GM19463 (cell line): ENCODE results near the gene CGB8.

Experiments
- ATAC-seq: cut with Tn5 transposase; IDR thresholded peaks from one replicate; pipeline ENCODE4 v1.9.1; 2021; ENCODE audit warnings: mild to moderate bottlenecking, moderate library complexity; ENCODE audit not compliant: unreplicated experiment

Gene CGB8

DNA sequence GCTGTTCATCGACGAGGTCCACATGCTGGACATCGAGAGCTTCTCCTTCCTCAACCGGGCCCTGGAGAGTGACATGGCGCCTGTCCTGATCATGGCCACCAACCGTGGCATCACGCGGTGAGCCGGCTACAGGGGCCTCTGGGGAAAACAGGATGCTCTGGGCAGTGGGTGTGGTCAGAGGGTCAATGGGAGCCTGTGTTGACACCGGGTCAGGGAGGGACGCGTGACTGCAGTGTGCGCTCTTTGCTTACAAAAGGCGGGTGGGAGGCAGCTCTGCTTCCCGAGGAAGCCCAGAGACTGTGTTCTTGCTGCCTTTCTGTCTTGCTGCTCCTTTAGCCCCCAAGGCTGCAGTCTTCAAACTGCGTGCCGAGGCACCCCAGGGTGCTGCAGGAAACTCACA, 37.7 kb downstream of the CGB8 start:
- ATAC-seq, result no peak

DNA sequence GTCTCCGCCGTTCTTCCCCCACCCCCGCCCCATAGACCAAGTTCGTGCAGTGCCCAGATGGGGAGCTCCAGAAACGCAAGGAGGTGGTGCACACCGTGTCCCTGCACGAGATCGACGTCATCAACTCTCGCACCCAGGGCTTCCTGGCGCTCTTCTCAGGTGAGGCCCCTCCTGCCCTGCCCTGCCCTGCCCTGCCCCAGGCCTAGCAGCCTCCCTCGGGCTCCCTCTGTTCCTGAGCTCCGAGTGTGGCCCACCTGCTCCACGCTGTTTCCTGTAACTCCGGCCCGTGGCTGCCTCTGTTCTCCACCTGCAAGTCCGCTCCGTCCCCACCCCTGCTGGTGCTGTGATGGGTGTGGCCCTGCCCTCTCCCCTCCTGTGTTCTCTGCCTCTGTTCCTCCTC, 38.5 kb downstream of the CGB8 start:
- ATAC-seq, result no peak

DNA sequence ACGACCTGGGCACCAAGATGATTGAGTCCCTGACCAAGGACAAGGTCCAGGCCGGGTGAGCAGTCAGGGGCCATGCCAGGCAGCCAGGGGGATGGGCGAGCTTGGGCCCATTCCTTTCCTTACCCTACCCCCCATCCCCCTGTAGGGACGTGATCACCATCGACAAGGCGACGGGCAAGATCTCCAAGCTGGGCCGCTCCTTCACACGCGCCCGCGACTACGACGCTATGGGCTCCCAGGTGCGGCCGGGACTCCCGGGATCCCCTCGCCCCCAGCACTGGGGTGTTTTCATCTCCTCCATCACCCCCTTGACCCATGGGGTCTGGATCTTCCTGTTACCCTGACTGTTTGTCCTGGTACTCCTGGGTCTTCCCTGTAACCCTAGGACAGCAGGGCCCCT, 39.1 kb downstream of the CGB8 start:
- ATAC-seq, result no peak

DNA sequence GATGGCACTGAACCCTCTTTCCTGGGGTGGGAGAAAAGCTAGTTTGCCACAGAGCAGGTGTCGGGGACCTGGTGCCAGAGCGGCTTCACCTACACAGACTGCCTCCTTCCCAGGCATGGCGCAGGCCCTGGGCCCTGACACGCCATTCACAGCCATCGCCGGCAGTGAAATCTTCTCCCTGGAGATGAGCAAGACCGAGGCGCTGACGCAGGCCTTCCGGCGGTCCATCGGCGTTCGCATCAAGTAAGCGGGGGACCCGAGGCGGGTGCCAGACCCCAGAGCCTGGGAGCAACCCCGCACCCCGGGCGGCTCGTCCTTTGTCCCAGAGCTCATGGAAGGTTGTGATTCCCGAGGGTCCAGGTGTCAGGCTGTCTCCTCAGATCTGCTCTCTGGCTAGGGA, 42.0 kb downstream of the CGB8 start:
- no peak for ATAC-seq

DNA sequence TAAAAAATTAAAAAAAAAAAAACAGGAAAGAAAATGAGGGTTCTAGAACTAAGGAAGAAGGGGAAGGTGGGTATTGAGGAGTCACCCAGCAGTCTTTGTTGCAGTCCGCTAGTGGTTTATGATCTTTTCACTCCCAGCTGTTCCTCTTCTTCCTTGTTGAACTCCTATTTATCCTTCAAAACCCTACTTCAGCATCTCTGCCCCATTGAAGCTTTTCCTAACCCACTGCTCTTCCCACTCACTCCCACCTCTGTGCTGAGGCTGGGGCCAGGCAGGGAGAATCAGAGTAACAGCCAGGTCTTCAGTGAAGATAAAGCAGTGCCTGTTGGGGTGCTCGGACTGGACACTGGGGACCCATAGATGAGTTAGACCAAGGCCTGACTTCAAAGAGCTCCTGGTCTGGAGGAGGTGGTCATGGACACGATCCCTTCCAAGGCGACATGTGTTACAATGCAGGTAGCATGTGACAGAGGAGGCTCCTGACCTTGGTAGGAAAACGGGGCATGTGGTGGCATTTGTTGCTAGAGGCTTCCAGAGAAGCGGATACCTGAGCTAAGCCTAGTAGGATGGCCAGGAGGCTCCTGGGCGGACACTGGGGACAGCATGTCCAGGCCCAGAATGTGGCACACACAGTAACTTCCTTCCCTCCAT, 43.8 kb downstream of the CGB8 start:
- ATAC-seq, result no peak

DNA sequence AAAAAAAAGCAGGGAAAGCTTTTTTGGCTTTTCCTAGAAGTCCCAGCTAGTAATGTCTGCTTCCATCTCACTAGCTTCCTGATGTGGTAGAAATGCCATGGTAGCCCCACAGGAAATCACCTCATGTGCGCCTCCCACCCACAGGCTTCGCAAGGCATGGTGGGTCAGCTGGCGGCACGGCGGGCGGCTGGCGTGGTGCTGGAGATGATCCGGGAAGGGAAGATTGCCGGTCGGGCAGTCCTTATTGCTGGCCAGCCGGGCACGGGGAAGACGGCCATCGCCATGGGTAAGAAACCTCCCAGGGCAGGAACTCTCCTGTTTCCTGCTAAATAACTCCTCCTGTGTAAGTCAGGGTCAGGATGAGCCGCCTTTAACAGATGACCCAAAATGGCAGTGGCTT, 44.8 kb downstream of the CGB8 start:
- no peak for ATAC-seq

DNA sequence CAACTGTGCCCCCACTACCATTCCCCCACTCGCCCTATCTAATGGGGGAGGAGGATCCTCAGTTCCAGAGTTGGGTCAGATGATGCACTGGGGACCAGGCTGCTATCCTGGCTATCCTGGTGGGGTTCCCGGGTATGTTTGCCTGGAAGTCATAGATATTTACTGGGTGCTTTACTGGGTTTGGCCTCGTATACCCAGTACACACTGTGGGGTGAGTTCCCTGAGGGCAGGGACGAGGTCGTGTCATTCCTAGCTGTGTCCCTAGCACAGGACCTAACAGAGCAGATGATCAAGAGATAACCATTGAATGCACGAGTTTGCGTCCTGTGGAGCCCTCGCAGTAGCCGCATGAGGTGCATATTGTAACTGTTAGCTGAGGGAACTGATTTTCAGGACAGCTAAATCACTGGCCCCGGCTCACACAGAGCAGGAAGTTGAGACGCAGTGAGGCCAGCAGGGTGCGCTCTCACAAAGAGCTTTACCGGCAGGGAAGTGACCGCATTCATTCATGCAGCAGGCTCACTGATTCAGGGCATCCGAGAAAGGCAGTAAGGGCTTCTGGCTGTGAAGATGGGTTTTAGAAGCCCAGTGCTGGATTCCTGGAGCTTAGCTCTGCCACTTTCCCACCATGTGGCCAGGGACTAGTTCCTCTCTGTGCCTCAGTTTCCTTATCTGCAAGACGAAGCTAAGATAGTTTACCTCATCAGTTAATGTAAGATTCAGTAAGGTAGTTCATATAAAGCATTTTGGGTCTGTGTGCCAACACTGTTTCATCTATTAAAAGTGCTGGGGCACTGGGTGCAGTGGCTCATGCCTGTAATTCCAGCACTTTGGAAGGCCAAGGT, 49.2 kb downstream of the CGB8 start:
- no peak for ATAC-seq

DNA sequence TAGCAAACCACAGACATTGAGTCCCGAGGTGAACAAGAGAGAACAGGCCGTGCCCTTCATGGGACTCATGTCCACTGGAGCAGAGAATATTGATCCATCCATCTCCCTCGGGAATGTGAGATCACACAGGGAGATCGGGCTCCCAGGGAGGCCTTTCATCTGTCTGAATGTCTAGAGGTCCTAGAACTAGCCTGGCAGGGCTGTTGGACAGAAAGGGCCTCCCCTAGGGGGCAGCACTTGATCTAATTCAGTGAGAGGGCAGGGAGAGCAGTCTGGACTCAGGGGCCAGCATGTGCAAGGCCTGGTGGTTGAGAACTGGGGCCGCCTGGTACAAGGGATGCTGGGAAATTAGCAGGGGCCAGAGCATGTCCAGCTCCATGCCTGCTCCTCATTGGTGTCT, 50.9 kb downstream of the CGB8 start:
- no peak for ATAC-seq
